Gastroesophageal sphincter (tissue), 4 donors: ENCODE data around the gene LYST. TPM values are rescaled to one million over a fixed set of nuclear protein-coding genes. Genes with fewer than 3 reads are reported as not detected.
A peak's percentile ranks its signal among the peaks of the same experiment; 100 is the strongest.

Source experiments
- ATAC-seq: fragments of 150-250 bp; one replicate; pipeline ENCODE4 v1.9.1; 2016; ENCODE audit warnings: mild to moderate bottlenecking, moderate library complexity
- H3K27ac ChIP-seq, 4 donors: fragments of 200-600 bp; sonication (generic) in 3 of 4; 1 replicate in 3 of 4; 2 replicates in 1 of 4; pipeline ENCODE4 v1.5.1; 2016 to 2019
- H3K27me3 ChIP-seq: fragments of 200-600 bp; sonication (generic); one replicate; pipeline ENCODE4 v1.5.1; 2019
- H3K36me3 ChIP-seq, 2 donors: fragments of 200-600 bp; sonication (generic); one replicate each; pipeline ENCODE4 v1.5.1; 2019; ENCODE audit warnings: control low read depth in 1 of 2
- H3K4me1 ChIP-seq, 3 donors: fragments of 200-600 bp; sonication (generic); 1 replicate in 2 of 3; 2 replicates in 1 of 3; pipeline ENCODE4 v1.5.1; 2016 to 2019; ENCODE audit warnings: control low read depth in 2 of 3
- H3K4me3 ChIP-seq, 2 donors: fragments of 200-600 bp; sonication (generic); one replicate each; pipeline ENCODE4 v1.5.1; 2019; ENCODE audit warnings: mild to moderate bottlenecking in 1 of 2, moderate library complexity in 1 of 2
- H3K9me3 ChIP-seq, 3 donors: fragments of 200-600 bp; sonication (generic); one replicate each; pipeline ENCODE4 v1.5.1; 2017 to 2019; ENCODE audit warnings: control low read depth in 2 of 3
- CTCF ChIP-seq, 4 experiments: fragments of 200-600 bp in 2 of 4; fragments of 450-650 bp in 2 of 4; sonication (generic) in 1 of 4; IDR thresholded peaks; one replicate each; pipeline ENCODE4 v1.5.1; 2017 to 2019; ENCODE audit warnings: antibody characterized with exemption in 4 of 4, mild to moderate bottlenecking in 2 of 4, moderate library complexity in 2 of 4
- EP300 ChIP-seq: sonication (generic); formaldehyde crosslinking; IDR thresholded peaks from one replicate; pipeline ENCODE4 v1.6.1; 2017; ENCODE audit warnings: antibody characterized with exemption, mild to moderate bottlenecking
- POLR2A ChIP-seq, 2 donors: fragments of 450-650 bp; IDR thresholded peaks; one replicate each; pipeline ENCODE4 v1.6.1; 2017; ENCODE audit warnings: antibody characterized with exemption in 2 of 2, mild to moderate bottlenecking in 2 of 2, moderate library complexity in 1 of 2
- POLR2AphosphoS5 ChIP-seq: sonication (generic); formaldehyde crosslinking; IDR thresholded peaks from one replicate; pipeline ENCODE4 v1.6.1; 2017; ENCODE audit warnings: antibody characterized with exemption
- WGBS, 2 donors: methylation state at CpG; one replicate each; pipeline ENCODE4 v1.1.5; 2018; ENCODE audit warnings: low coverage in 1 of 2; 5-methylcytosine and 5-hydroxymethylcytosine counted together
- total RNA-seq, 4 donors: library from RNA; depleted of rRNA; stranded (reverse); fragments of >200 nt; gene quantifications; one replicate each; pipeline ENCODE4 v1.1.0, GENCODE V29; 2016

LYST gene
- total RNA-seq, 4 donors from 2014 or later = 27.4 to 63.5 (median 31.4) TPM

- peaks cover 0 to 6% (median 0%) of the 10 kb centered on the region in 3 donors for H3K9me3 ChIP-seq
- H3K27ac ChIP-seq = no peak overlapping the region
- no peak overlapping the region for H3K4me3 ChIP-seq
- peaks cover 33% of the 10 kb centered on the region for H3K27me3 ChIP-seq
- TF ChIP-seq EP300 (no peak), CTCF (IDR thresholded peaks at IDR 0.05) (no peak), POLR2AphosphoS5 (no peak), POLR2A (IDR thresholded peaks at IDR 0.05) (no peak)
- whole genome bisulfite sequencing, 2 donors = 82 to 83% methylated on average over 5 of the region's 5 CpGs
- H3K4me1 ChIP-seq = no peaks in the 10 kb centered on the region
- peaks cover 0 to 28% of the 10 kb centered on the region in 2 donors for H3K36me3 ChIP-seq
- no peak for ATAC-seq
These were observed 209.4 kb downstream of the LYST start for GRCh38 chr1:235657269-235657668.

DNA sequence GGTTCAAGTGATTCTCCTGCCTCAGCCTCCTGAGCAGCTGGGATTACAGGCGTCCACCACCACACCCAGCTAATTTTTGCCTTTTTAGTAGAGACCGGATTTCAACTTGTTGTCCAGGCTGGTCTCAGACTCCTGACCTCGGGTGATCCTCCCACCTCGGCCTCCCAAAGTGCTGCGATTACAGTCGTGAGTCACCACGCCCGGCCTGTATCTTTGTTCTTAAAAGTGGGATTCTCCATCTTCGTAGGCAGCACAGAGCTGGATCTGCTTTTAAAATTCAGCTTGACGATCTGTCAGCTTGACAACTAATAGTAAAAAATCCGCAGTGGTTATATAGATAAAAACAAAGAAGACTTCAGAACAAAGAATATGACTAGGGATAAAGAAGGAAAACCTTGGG lies 214.3 kb downstream of the LYST start:
- H3K36me3 ChIP-seq = no peaks in the 10 kb centered on the region
- no peak for ATAC-seq
- peaks cover 0 to 6% (median 0%) of the 10 kb centered on the region in 3 donors for H3K9me3 ChIP-seq
- TF ChIP-seq POLR2AphosphoS5 = no peak
- no peak for TF ChIP-seq POLR2A (IDR thresholded peaks at IDR 0.05)
- TF ChIP-seq EP300 = no peak
- TF ChIP-seq CTCF (IDR thresholded peaks at IDR 0.05) = no peak
- no peak overlapping the region for H3K27ac ChIP-seq
- H3K4me3 ChIP-seq = no peak overlapping the region
- H3K4me1 ChIP-seq = peaks cover 0 to 32% (median 21%) of the 10 kb centered on the region in 3 donors
- WGBS, 2 donors = 90 to 91% methylated on average over 2 to 4 of the region's 11 CpGs
- H3K27me3 ChIP-seq = peaks cover 83% of the 10 kb centered on the region

- TF ChIP-seq EP300 (no peak), CTCF (IDR thresholded peaks at IDR 0.05) (no peak), POLR2A (IDR thresholded peaks at IDR 0.05) (no peak), POLR2AphosphoS5 (no peak)
- H3K4me3 ChIP-seq = peak overlapping the region in 1 of 2 donors; percentile 62
- no peak for ATAC-seq
- WGBS, 2 donors = 13 to 38% methylated on average over 5 to 7 of the region's 10 CpGs
- peaks cover 88% of the 10 kb centered on the region for H3K27me3 ChIP-seq
- H3K27ac ChIP-seq = no peak overlapping the region
- peaks cover 0 to 32% (median 21%) of the 10 kb centered on the region in 3 donors for H3K4me1 ChIP-seq
- peaks cover 0 to 6% (median 0%) of the 10 kb centered on the region in 3 donors for H3K9me3 ChIP-seq
- H3K36me3 ChIP-seq = no peaks in the 10 kb centered on the region
These were observed 215.4 kb downstream of the LYST start for GRCh38 chr1:235651170-235651806.

- WGBS, 2 donors = 7 to 17% methylated on average over 7 to 15 of the region's 71 CpGs
- Histone ChIP-seq H3K27ac (no peak overlapping the region), H3K4me3 (peak overlapping the region; percentile 23 to 62), H3K4me1 (peaks cover 0 to 32% (median 21%) of the 10 kb centered on the region in 3 donors), H3K36me3 (no peaks in the 10 kb centered on the region), H3K27me3 (peaks cover 94% of the 10 kb centered on the region), H3K9me3 (peaks cover 0 to 6% (median 0%) of the 10 kb centered on the region in 3 donors)
- peak; percentile 40 for ATAC-seq
- TF ChIP-seq CTCF (IDR thresholded peaks at IDR 0.05) (no peak), POLR2A (IDR thresholded peaks at IDR 0.05) (no peak), POLR2AphosphoS5 (no peak), EP300 (no peak)
These were observed 216.2 kb downstream of the LYST start for GRCh38 chr1:235650341-235651169.
